ENCODE data around the gene SLC9A6.

Gene SLC9A6

DNA sequence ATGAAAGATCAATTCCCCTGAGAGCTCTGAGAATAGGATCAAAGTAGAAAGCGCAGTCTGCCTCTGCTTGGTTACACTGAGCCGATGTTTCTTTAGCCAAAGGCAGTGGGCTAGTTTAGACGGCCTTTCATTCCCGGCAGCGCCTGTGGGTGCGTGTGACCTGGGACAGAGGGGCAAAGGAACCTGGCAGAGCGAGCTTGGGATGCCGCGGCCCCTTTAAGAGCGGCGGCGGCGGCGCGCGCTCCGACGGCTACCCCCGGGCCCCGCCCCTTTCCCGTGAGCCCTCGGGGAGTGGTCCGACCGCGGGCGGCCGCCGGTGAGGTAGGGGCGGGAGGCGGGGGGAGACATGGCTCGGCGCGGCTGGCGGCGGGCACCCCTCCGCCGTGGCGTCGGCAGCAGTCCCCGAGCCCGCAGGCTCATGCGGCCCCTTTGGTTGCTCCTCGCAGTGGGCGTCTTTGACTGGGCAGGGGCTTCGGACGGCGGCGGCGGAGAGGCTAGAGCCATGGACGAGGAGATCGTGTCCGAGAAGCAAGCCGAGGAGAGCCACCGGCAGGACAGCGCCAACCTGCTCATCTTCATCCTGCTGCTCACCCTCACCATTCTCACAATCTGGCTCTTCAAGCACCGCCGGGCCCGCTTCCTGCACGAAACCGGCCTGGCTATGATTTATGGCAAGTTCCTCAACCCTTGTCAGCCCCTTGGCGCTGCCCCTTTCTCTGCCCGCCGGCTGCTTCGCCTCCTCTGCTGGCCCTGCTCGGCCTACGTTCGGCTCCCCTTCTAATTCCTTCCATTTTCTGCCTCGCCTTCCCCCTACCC is at the start of gene SLC9A6:
Gene SLC9A6 (plus strand): TSS at position 279 of the 816 bp plus-strand sequence. CDS start 224 bp downstream, at position 503.
- peak; percentile 51 for DNase-seq (ENCODE audit: low spot score)

DNA sequence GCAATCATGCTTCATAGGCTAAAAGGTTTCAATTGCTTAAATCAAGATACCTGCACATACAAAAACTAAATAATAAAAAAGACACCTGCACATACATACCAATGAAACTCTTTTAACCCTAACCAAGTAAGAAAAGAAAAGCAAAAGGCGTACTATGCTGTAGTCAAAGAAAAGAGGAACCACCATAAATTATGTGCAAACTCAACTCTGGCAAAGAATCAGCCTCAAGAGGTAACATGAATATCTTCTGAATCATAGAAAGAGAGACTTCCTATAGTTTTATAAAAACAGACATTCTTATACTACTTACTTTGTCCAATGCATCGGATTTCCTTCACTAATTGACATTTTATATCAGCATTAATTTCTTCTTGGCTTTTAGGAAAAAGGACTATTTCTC is 40.7 kb upstream of the SLC9A6 start:
- no peak for DNase-seq (ENCODE audit: low spot score)

DNA sequence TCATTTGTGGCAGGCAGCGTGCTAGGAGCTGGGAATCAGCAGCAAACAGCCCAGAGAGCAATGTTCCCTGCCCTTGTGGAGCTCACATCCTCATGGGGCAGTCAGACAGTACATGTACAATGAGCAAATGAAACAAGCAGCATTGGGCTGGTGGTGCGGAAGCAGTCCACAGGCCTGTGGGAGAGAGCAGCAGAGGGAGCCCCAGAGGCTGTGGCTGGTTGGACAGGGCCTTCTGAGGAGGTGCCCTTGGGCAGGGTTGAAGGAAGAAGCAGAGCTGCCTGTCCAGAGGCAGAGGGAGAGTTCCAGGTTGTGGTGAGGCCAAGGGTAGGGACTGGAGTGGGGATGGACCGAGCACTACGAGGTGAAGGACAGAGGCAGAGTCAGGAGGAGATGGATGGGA is 33.9 kb upstream of the SLC9A6 start:
- no peak for DNase-seq (ENCODE audit: low spot score)

DNA sequence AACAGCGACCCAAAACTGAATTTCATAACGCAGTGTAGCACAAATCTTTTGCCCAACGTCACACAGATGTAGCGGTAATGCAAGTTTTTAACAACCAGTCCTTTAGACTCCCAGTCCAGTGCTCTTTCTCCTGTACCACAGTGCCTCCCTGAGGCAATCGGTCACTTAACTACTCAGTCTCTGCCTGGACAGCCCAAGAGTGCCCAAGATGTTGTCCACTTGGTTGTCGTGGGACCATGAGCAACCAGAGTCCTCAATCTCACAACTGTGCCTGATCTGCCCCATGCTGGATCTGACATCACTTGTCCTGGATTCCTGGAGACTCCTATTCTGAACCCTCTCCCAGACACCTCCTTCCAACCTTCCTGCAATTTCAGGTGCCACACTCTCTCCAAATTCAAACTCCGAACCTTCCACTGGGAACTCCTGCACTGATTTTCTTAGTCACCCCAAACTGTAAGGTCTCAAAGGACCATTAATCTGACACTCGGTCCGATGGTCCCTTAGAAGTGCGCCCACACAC is 12.1 kb upstream of the SLC9A6 start:
- peak; percentile 64 for DNase-seq (ENCODE audit: low spot score)

DNA sequence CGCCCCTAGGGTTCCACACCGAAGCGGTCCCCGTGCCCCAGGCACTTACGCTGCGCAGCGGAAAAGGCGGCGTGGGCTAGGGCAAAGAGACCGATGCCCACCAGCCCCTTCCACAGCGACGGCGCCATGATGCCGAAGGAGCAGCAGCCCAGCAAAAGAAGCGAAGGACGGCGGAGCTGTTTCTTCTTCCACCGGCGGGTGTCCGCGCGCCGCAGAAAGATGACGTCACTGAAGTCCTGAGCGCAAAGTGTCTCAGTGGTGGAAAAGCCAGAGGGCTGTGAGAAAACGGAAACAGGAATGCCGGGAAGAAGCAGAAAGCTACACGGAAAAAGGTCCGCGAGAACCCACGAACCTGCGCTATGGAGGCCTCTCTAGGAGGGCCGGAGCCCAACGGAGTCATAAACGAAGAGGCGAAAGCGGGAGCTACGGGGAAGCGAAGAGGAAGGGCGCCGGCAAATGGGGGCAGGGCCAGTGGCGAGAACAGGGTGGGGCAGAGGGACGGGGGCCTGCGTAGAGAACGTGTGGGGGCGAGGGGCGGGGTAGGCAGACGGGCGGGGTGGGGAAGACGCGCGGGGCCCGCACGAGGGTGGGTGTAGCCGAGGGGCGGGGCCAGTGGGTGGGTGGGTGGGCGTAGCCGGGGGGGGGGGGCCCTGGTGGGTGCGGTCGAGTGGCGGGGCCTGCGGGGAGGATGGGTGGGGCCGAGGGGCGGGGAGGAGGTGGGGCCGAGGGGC is 11.5 kb upstream of the SLC9A6 start, which contains the start of gene MMGT1:
Gene MMGT1 (minus strand): TSS at position 441 of the 731 bp plus-strand sequence. CDS start 313 bp downstream, at position 128.
- peak; percentile 80 for DNase-seq (ENCODE audit: low spot score)

DNA sequence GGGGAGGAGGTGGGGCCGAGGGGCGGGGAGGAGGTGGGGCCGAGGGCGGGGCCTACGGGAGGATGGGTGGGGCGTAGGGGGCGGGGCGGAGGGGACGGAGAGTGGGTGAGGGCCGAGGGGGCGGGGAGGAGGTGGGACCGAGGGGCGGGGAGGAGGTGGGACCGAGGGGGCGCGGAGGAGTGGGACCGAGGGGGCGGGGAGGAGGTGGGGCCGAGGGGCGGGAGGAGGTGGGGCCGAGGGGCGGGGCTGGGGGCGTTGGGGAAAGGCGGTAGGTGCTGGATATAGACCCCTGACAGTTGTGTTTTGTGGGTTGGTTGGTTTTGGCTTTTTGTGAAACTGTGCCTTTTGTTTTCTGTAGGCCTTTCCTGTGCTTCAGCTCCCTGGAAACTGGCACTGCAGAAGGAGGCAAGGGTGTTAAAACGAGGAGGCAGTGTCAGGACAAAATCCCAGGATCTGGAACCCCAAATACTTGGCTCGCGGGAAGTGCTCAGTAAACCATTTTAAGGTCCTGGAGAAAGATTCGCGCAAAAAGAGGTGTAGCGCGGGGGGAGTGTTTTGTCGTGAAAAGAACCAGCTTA is 10.9 kb upstream of the SLC9A6 start:
- peak; percentile 31 for DNase-seq (ENCODE audit: low spot score)

DNA sequence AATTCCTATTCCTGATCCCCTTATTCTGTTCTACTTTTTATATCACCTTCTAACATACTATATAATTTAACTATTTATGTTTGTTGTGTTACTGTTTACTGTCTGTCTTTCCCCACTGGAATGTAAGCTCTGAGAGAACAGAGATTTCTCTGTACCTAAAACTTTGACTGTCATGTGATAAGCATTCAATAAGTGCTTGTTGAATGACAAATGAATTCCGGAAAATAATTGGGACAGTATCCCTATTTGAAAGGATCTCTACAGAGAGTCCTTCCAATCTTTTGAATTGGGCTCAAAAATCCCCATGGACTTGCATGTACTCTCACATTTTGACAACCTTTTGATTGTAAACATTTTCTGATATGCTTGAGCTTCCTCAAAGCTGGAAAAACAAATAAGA is 9.8 kb upstream of the SLC9A6 start:
- DNase-seq (ENCODE audit: low spot score): no peak

DNA sequence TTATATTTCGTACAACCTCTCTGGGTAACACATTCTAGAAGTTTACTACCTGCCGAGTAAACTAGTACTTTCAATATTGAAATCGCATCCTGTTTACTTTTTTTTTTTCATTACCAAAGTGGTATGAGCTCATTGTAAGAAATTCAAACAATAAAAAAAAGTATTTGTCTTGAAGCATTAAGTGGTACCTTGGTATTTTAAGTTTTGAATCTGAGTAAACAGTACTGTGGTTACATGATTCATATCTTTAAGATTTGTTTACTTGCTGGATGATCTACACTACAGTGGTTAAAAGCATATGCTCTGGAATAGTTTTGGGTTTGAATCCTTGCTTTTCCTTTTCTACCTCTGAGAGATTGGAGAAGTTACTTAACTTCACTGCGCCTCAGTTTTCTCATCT is 7.6 kb upstream of the SLC9A6 start:
- DNase-seq (ENCODE audit: low spot score): no peak

DNA sequence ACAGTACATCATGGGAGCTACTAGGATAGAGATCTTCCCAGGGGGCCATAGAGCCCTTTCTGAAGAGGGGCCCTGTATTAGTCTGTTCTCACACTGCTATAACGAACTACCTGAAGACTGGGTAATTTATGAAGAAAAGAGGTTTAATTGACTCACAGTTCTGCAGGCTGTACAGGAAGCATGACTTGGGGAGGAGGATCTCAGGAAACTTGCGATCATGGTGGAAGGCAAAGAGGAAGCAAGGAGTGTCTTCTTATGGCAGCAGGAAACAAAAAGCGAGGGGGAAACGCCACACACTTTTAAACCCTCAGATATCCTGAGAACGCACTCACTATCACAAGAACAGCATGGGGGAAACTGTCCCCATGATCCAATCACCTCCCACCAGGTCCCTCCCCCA is 4.2 kb upstream of the SLC9A6 start:
- DNase-seq (ENCODE audit: low spot score): no peak

DNA sequence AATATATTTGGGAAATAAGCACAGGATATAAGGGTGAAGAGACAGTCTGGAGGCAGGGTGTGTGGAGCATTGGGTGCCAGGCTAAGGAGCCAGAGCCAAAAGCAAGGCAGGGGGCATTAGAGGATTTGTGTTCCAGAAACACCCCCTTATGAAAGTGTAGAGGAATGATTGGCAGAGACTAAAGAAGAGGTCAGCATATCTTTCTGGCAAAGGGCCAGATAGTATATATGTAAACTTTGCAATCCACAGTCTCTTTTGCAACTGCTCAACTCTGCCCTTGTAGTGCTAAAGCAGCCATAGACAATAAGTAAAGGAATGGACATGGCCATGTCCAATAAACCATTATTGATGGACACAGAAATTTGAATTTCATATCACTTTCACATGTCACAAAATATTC is 3.6 kb upstream of the SLC9A6 start:
- DNase-seq (ENCODE audit: low spot score): no peak

DNA sequence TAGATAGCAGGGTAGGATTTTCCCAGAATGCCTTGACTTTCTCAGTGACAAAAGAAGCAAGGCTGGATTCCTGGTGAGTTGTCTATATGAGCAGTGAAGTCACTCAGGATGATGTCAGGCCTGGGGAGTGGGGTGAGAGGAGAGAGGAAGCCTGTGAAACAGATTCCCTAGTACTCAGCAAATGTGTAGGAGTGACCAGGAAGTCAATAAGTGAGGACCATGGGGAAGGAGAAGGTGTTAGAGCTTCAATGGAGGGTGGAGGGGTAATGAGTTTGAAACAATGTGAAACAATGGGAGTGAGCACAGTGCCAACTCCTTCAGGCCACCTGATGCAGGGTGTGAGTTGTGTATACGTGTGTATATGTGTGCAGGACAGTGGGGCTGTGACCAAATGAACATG is 2.4 kb upstream of the SLC9A6 start:
- DNase-seq (ENCODE audit: low spot score): no peak

DNA sequence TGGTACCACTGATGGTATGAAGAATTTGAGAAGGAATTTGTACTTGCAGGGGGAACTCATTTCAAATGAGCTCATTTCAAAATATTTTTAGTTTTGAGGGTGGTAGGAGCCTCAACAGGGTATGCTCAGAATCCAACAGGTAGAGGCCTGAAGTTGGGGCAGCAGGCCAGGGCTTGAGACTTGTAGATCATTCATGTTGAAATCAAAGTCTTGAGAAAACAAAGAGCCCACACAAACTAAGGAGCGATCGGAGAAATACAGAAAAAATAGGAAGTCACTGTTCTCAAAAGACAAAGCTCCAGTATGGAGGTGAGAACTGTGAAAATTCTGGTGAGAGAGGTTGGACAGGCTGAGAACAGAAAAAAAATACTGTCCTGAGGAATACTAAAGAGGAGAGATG is 979 bp upstream of the SLC9A6 start:
- no peak for DNase-seq (ENCODE audit: low spot score)

DNA sequence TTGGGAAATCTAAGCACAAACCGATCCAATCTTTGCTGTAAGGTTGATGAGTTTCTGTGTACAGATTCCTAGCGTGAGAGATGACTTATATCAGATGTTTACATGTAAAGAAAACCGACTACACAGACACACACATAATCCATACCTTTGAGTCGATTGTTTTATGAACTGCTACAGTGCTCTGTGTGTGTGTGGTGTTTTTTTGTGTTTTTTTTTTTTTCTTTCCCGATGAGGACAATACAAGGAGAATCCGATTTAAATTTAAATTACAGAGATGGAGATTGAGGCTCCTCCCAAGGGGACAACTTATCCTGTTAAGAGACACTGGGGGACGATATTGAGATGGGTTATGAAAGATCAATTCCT is 461 bp upstream of the SLC9A6 start:
- peak; percentile 11 for DNase-seq (ENCODE audit: low spot score)

DNA sequence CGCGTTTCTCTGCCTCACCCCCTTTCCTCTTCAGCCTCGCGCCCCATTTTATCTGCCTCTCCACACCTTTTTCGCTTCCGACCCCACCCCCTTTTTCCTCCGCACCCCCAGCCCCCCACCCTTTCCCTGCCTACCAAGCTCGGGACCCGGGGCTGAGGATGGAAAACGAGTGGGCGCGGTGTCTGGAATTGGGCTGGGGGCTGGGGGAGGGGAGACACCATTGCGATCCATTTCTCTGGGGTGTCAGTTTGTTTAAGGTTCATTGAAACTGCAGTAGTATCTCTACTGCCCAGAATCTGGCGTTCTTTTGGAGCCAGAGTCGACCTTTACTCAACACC is 707 bp downstream of the SLC9A6 start:
- no peak for DNase-seq (ENCODE audit: low spot score)

DNA sequence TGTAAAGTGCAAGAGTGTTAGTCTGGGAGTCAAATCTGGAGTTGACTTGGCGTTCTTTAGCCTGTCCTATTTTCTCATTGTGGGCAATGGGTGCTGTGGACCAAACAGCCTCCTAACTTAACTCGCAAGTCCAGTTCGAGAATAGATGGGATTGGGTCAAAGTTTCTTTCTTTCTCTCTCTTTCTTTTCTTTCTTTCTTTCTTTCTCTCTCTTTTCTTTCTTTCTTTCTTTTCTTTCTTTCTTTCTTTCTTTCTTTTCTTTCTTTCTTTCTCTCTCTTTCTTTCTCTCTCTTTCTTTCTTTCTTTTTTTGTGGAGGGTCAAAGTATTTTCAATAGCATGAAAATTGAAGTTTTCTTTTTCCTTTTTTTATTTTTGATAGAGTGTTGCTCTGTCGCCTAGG is 3.0 kb downstream of the SLC9A6 start:
- DNase-seq (ENCODE audit: low spot score): no peak

DNA sequence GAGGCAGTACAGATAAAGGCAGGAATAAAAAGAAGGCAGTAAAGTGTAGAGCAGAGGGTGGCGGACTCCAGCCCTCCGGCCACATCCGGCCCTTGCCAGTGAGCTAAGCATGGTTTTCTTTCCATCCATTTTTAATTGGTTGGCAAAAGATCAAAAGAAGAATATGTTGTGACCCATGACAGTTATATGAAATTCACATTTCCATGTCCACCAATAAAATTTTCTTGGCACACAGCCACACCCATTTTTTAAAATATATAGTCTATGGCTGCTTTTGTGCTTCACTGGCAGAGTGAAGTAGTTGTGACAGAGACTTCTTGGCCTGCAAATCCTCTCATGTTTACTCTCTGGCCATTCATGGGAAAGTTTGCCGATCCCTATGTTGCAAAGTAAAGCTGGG is 29.8 kb downstream of the SLC9A6 start:
- DNase-seq (ENCODE audit: low spot score): no peak

DNA sequence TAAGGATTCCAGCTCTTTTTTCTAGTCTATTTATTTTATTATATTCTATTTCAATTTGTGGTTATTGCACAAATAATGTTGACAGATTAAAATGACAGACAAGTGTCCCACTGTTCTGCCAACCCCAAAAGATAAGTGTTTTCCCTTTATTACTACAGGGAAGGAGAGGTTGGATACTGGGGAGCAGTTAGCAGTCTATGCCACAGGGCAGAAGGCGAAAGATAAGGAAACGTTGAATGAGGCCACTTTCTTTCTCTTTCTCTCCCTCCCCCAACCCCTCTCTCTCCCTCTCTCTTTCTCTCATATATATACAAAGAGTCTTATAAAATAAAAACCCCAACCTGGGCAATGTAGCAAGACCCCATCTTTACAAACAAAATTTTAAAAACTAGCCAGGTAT is 31.6 kb downstream of the SLC9A6 start:
- DNase-seq (ENCODE audit: low spot score): no peak

DNA sequence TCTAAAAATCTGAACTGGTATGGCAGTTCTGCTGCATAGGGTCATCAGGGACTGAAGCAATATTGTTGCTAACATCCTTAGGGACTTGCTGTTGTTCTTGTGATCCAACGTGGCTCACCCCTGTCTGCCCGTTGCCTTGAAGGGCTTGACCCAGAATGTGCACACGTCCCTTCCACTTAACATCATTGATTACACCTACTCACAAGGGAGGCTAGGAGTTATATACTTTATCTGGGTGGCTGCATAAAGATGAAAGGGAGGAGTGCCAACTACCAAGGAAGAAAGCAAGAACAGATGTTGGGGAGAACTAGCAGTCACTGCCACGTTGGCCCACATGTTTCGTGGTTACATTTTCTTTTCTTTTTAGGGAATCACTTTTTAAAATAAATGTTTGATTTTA is 34.0 kb downstream of the SLC9A6 start:
- DNase-seq (ENCODE audit: low spot score): peak; percentile 14

DNA sequence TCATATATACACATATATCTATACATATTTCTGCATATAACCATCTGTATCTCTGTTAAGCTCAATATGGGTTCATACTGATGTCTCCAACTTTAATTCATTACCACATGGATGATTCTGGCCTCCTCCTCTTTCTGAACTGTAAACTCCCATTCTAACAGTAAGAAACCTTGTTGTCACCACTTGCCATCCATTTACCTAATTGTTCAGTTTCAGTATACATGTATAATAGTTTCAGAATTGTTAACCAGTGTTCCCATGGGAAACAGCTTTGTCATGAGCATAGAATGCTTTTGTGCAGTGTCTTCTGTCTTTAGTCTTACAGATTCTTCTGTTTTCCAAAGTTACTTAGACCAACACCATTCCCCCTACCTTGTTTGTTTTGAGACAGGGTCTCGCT is 35.9 kb downstream of the SLC9A6 start:
- DNase-seq (ENCODE audit: low spot score): no peak

DNA sequence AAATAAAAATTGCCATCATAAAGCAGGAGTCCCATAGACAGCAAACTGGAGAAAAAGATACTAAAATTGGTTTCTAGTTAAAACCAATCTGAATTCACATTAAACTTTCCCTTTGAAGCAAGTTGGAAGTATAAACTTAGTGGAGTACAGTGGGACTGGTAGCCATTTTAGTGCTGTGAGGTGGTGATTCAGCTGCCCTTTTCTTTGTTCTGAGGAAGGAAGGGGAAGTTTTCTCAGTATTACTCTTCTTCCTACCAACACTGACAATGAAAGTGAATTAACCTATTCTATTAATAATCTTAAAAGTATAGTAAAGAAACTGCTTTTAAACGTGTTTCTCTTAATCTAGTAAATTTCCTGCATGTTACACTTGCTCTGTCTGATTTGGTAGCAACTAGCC is 36.7 kb downstream of the SLC9A6 start:
- no peak for DNase-seq (ENCODE audit: low spot score)

DNA sequence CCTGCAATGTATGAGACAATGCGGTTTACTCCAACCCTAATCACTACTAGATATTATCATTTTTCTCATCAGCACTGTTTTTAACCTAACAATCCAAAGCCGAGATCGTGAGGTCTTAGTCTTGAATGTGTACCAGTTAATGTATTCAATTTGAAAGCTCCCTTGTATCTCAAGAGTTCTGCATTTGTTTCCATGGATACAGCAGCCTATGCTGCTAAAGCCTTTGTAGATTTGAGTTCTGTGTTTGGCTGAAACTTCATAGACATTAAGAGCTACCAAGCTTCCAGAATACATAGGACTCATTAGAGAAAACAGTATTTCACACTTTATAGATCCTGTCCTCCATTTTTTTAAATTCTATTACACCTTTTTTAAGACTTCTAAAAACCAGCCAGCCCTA is 39.9 kb downstream of the SLC9A6 start:
- DNase-seq (ENCODE audit: low spot score): no peak

DNA sequence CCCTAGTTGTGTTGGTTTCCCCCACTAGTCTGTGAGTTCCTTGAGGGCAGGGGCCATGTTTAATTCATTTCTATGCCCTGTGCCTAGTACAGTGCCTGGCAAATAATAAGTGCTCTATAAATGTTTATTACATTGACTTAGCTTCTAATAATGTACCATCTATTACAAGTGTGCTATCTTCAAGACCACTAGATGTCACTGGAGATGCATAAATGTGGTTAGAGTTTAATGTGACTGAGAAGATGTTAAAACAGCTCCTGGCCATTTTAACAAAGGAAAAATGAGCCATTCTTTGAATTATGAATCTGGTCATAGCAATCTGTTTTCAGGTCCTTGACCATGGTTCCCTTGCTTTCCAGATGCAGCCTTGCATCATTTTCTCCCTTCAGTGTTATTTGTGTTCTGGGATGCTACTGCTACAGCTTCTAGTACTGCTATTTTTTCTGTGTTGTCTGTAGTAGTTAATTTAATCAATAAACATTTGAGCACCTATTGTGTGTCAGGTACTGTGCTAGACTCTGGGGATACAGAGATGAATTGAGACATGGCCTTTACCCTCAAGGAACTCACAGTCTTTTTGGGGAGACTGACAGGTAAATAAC is 43.2 kb downstream of the SLC9A6 start:
- peak; percentile 32 for DNase-seq (ENCODE audit: low spot score)

DNA sequence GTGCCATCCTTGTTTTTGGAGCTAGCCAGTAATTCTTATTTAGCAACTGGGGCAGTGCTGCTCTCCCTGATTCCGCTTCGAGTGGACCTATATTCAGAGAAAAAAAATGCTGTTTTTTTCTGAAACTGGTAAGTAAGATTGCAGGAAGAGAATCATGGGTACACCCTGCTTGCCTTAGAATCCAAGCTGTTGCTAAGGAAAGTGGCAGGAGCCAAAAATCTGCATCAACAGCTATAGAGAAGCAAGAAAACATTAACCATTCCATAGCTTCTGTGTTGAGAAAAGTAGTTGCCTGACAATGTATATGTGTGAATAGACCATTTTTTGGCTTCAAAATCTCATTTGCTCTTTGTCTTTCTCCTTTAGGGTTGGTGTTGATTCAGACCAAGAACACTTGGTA is 44.5 kb downstream of the SLC9A6 start:
- no peak for DNase-seq (ENCODE audit: low spot score)
